Activated T-cell treated with anti-CD3 and anti-CD28 coated beads for 4 hours (primary cell): Measurements from ENCODE around the gene SNN.

Source experiments
- DNase-seq: peaks from one replicate; pipeline ENCODE4 v3.0.0-alpha.2; 2020

Gene SNN

DNA sequence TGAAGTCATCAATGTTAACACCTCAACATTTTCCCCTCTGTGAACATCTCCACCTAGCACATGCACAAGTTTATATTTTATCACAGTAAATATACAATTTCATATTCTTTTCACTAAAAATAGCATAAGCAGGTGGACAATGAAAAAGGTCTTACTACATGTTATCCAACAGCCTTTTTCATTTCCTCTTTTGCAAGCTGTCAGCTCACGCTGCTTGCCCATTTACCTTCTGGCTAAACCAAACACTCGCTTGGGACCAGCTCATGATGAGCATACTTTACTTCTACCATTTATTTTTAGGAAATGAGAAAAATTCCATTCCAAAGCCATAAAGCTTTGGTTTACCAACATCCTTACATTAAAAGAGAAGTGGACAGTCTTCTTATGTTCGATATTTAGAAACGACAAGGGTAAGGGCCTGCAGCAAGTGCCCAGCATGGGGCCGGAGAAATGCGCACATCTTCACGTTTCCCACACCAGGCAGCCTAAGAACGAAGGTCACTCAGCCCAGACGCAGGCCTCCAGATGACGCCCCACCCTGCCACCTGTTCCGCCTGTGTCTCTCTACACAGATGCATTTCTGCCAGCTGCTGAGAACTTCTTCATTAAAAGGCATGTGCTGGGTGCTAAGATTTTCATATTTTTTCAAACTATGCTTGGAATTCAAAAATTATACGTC lies 13.9 kb downstream of the SNN start:
- DNase-seq = no peak

DNA sequence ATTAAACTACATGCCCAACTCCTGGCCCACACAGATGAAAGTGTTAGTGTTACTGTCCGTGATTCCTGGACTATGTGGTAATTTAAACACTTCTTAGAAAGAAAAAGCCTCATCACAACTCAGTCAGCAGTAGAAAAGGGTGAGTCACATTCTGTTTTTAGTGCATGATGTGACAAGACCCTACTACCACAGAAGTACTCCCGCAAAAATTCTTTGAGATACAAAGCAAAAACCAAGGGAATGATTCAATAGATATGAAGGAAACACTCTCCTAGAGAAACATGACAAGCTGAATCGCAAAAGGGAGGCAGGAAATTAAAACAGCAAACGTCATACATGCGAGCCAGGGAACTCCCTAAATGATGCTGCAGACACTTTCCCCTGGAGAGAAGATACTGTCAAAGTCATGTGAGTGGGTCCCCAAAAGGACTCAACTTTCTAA lies 14.4 kb downstream of the SNN start:
- no peak for DNase-seq

DNA sequence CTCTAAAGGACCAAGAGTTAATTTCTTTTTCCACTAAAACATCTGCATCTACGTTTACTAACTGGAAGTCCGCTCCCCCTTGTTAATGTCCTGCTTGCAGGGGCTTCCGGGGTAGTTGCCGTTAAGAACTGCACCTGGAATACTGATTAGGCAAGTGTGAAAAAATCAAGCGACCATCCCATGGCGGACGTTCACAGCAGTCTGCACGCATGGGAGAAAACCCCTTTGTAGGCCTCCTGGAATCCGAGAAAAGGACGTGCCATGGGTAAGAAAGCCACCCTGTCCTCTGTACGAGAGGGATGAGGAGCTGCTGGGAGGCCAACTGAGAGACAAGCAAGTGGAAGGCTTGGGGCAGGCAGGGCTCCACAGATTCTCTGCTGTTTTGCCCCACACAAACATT lies 14.9 kb downstream of the SNN start:
- DNase-seq = no peak

DNA sequence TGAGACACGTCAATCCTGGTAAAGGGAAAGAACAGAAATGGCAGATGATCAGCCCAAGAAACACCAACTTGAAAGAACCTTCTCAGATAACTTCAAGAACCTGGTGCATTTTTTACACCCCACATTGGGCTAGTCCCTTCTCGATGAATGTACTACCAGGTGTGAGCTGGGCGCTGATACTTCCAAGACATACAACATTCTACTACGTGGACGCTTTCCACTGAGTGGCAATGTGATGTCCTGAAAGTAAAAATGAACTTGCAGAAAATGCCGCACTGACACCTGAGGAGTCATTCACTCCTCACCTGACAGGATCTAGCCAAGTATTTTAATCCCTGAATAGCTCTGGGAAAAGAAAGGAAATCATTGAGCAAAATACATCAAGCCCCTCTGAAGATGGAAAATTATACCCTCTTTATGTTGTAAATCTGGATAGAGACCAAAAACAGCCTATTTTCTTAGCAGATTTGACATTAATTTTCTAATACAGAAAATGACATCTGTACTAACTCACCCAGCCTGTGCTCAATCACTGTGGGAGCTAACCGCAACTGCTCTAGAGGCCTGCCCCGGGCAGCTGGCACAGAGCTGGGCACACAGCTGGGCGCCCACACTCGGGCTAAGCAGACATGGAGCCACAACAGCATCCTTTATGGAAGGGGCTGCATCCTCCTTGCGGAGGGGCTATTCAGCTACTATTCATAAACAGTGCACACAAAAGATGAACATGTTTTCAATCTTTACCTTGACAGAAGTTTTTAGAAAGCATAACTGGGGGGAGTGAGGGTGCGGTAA lies 16.2 kb downstream of the SNN start:
- no peak for DNase-seq

DNA sequence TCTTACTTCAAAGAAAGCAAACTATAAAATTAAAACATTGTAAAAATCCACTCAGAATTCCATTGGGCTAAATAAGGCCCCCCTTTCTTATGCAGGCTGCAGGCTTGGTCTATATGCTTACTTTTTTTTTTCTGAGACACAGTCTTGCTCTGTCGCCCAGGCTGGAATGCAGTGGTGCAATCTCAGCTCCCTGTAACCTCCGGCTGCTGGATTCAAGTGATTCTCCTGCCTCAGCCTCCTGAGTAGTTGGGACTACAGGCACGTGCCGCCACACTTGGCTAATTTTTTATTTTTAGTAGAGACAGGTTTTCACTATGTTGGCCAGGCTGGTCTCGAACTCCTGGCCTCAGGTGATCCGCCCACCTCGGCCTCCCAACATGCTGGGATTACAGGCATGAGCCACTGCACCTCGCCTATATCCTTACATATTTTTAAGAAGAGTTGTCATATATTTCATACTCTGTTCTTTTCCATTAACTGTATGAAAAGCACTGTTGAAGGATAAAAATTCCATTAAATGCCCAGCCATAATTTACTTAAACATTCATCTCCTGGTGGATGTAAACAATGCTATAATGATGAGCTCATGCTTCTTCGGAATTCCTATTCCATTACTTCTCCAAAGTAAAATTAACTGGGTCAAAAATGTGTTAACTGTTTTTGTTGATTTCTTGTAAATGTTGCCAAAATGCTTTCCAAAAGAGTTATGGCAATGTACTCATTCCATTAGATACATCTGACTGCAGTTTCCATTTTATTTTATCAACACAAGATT lies 17.8 kb downstream of the SNN start:
- DNase-seq = no peak

DNA sequence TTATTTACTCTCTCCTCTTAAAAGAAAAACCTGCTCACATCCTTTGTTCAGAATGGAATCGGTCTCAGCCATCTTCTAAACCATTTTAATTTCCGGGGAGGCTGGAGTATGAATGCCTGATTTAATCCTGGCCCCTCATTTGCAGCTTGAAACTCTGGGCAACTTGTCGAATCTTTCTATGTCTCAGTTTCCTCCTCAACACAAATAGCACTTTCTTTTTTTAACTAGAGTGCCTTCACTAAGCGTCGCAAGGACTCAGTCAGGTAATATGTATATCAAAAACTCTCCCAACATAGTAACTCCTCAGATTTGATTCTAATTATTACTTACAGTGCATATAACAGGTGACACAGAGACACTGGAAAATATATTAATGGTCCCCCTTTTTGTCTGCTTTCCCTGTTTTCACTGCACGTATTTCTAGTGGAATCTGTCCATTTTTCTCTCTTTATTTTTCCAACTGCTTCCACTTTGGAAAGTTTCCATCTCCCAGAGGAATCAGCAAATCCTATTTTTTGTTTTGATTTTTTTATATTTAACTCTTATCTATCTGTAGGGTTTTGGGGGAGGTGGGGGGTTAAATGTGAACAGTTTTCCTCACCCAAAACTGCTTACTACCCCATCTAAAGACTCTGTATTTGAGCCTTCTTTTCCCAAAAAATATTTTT lies 18.6 kb downstream of the SNN start:
- no peak for DNase-seq

DNA sequence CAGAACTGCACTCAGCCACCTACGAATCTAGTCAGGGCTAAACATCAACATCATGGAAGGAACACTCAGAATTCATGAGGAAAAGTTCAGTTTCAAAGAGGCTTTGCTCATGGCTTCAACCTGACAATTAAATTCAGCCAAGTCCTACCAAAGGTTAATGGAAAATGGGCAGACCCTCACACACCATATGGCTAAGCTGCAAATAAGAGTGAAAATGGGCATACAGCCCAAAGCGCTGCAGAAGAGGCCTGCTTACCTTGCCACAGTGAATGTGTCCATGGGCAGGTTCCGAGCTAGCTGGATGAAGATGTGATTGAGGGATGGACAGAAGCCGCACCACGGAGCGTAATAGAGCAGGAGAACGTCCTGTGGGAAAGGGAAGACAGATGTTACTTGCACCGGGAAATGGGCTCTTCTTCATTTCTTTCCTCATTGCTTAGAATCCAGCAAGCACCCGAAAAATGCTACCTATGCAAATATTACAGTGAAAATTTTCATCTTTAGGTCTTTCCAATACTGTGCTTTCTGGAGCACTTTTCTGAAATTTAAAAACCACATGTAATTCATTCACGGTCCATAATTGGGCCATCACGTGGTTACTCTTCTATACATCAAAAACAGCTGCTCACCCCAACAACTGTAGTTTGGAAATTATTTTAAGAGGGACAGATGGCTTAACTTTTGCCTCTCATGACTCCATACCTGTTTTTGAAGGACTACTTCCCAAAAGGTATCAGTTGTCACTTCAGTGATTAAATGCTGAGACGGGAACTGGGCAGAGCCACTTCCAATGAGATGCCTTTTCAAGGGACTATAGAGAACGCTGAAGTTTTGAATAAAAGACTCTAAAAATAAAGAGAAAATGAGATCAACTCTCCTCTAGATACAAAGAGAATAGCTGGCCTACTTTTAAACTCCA lies 19.6 kb downstream of the SNN start:
- no peak for DNase-seq

DNA sequence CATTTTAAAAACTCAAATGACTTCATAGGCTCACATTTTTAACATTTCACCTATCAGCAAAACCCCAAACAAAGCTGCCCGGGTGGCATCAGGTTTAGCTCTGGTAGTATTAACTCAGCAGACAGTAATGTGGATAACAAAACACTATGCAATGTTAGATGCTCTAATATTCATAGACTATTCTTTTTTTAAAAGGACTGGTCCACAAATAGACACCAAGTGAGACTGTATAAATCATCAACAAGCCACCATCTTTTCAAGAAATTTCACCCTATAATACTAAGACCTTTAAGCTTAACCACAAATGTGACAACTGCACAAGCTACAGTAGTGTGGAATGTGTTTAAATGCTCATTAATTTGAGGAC lies 20.2 kb downstream of the SNN start:
- no peak for DNase-seq

DNA sequence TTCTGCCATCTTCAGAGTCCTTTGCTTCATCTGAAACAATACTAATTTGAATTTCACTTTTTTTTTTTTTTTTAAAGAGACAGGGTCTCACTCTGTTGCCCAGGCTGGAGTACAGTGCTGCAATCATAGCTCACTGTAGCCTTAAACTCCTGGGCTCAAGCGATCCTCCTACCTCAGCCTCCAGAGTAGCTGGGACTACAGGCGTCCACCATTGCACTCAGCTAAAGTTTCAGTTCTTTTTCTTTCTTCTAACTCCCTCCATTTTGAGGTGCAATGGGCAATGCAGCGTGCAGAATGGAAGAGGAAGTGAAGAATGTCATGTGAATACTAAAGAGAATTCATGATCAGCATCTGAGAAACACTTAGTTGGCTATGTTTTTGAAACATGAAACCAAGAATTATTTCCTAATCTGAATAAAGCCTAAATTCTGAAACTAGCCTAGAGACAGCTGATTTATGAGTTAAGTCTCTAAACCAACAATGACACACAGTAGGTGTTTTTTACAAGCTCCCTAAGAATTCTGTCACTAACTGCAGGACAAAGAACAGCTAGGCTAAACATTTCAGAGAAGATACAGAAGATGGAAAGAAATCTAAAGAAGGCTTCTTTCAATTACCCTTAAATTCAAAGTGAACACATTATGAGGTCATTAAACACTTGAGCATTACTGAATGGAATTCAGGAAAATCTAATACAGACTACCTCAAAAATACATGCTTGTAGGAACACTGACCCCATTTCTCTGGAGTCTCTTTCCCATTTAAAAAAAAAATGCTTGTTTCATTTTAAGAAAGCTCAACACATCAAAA lies 21.0 kb downstream of the SNN start:
- DNase-seq = no peak

DNA sequence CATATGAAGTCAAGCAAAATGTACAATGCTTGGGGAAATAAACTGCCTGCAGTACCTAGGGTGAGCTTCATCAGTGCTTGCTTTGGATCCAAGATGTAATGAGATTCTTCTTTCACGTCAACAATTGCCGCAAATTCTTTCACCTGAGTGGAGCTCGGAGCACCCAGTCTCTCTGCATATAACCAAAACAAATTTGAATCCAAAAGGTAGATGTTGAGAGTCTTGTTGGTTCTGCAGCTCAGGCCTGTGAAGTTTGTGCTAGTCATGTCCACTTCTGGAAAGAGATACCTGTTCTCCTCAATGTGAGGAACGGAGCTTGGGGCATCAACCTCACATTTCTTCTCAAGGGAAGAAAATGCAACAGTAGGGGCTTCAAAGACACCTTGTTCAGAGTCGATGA lies 23.0 kb downstream of the SNN start:
- no peak for DNase-seq

DNA sequence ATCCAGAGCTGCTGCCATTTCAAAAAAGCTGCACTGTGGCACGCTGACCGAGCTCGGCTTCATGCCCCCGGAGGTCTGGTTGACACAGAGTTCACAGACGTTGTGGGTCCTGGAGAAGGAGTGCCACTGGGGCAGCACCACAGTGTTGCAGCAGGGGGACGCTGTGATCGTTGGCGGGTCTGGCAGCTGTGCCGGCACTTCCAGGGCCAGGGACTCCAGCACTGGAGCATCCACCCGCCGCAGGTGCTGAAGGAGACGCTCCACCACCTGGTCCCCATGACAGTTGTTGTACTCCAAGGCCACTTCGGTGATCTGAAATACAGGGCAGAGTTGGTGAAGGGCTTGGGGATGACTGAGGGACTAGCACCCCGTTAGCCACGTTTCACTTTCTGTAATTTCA lies 23.5 kb downstream of the SNN start:
- DNase-seq = no peak

DNA sequence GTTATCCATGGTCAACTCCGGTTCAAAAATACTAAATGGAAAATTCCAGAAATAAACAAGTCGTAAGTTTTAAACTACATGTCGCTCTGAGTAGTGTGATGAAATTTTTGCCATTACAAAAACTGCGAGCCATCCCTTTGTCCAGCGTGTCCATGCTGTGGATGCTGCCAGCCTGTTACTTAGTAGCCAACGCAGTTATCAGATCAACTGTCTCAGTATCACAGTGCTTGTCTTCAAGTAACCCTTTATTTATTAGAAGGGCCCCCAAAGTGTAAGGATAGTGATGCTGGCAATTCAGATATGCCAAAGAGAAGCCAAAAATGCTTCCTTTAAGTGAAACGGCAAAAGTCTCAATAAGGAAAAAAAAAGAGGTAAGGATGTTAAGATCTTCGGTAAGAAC lies 23.9 kb downstream of the SNN start:
- no peak for DNase-seq

DNA sequence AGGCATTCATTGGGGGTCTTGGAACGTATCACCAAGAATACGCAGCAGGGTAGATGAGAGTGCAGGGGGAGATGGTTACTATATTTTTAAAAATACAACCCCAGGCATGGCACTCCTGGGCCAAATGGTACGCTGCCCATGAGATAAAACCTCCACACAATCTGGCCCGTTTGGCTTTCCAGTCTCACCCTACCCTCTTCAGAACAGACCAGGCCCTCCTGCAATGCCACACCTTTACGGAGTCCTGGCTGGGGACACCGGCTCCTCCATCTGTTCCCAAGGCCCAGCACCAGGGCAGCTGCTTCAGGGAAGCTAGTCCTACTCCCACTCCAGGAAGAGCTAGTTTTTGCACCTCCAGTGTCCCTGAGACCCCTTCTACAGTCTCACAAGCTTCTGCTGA lies 24.4 kb downstream of the SNN start:
- DNase-seq = no peak

DNA sequence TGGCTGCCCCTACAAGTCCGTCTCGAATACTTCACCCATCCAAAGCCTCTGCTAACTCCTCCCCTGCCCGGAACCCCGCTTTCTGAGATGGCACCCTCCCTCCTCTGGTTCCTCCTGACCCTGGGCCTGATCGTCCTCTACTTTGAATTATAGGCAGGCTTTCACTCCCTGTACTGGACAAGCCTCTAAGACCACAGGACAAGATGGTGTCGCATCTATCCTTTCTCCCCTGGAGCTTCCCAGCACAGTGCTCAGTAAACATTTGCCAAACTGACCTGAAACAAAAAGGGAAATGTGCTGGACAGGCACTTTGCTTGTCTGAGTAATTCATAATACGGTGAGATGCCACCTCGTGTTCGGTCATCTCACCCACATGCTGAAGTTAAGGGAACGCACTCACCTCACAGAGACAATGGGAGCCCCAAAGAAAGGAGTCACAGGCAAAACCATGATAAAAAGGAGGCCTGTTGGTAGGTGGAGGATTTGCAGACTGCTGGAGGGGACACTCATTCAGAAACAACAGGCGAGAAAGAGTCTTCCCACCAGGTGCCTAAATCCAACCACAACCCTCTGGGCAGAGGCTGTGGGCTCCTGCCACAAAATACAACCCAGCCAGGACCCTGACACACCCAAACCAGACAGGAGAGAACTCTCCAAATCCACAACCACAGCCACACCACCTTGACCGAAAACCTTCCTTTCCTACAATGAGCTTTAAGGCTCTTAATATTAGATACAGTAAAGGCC lies 28.2 kb downstream of the SNN start:
- no peak for DNase-seq

DNA sequence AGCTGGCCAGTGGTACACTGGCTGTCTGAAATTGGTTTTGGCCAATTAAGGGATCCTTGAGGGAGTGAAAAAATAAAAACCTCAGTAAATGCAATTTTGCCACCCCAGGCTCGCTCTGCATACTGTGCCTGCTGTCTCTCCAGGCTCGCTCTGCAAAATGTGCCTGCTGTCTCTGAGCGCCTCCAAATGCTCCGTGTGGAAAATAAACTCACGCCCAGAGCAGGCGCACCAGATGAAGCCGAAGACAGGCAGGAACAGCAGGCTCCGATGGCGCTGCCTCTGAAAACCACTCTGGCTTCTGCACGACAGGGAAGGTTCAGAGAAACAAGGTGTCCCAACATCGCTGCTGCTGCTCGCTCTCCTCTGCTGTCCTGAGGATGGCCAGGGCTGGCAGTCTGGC lies 29.1 kb downstream of the SNN start:
- DNase-seq = no peak

DNA sequence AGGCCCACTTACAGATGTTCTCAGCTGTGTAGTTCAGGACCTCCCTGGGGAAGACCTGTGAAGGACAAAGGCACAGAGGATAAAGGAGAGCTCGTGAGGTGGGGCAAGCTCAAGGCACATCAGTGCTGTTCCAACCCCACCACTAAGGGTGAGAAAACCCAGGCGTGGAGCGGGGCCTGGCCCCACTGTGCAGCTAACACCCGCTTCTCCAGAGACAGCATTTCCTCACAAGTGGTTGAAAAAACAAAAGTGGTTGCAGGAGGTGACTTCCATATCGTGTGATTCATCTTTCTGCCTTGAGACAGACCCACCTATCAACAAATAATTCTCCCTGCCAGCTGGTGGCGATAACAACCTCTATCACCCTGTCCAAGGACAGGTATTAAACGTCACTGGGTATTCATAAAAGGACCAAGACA lies 30.0 kb downstream of the SNN start:
- no peak for DNase-seq

DNA sequence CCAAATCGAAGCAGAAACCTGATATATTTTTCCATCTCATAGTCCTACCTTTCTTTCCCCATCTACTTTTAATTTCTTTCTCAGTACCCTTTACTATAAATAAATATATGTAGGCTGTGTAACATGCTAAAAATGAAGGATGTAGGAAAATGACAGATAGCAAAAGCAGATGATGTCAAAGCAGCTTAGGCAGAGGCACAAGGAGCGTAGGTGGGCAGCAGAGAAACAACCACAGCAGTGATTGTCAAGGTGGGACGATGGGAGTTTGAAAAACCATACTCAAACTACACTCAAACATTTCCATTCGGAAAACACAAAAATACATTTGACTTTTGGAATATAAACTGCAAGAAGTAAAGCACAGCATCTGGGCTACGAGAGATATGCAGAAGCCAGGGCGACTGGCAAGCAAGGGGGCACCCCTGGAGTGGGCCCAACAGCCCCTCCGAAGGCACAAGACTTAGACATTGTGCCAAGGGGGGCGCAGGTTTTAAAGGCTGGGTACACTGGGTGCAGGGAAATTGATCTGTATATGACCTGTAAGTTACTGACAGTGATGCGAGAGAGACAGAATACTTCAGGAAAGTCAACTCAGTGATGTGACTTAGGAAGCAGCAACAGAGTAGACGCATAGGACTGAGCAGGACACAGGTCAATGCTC lies 31.1 kb downstream of the SNN start:
- no peak for DNase-seq

DNA sequence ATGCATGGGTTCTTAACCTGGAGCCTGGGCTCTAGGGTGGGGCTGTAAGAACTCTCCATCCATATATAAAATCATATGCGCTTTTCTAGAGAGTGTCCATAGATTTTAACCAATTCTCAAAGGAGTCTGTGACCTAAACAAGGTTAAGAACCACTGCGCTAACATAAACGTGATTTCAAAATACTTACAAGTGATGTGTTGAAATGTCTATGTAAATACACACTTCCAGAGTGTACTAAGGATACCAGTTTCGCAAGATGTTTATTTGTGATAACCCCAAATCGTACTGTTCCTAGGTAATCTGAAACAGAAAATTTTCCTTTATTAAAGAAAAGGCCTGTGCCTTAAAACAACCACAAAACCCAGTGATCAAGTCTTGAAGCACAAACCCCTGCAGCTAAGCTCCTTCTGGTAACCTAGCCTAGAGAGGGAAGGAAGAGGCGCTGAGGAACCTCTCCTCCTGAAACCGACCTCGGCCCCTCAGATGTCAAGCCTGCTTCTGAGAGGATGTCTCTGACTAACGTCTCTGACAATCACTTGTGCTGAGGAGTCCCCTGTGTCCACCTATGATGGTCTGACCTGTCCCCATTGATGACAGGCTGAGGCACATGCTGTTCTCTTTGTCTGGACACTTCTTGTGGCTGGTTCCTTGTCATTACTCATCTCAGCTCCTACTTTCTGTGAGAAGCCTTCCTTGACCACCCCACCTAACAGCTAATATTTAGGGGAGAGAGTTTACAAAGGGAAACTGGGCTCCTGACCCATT lies 32.2 kb downstream of the SNN start:
- DNase-seq = no peak

DNA sequence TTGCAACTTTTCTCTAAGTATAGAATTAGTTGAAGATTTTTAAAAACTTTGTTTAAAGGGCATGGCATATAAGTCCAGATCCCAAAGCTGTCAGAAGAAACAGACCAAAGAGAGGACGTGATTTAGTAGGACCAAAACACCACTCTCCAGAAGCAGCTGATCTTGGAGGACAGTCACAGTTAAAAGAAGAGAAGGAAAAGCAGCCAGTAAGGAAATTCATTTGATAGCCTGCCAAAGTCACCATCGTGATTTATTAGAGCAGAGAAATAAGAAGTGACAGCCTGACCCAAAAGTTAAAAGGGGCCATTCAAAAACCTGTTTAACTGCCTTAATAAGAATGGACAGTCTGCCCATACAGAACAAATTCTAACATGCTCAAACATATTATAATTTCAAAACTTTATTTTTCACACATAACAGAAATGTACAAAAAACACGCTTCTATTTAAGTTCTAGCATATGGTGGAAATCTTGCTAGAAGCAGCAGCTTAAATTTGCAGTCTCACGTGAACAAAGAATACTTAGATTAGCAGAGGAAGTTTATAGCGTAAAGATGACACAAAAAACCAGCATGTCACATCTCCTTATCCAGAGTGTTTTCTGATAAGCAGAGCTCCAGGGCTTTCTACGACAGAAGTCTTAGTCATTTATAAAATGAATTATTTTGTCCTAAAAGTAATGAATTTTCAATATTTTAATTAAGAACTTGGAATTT lies 37.2 kb downstream of the SNN start:
- DNase-seq = no peak
